Panc1 (cell line): Measurements from ENCODE around the gene NME3.

ENCODE experiments used
- CTCF ChIP-seq: fragments of 450-650 bp; IDR thresholded peaks from 2 replicates; pipeline ENCODE4 v1.5.1; 2017; ENCODE audit warnings: mild to moderate bottlenecking
- POLR2AphosphoS5 ChIP-seq: IDR thresholded peaks from 2 replicates; pipeline ENCODE4 v1.6.1; 2012; ENCODE audit warnings: mild to moderate bottlenecking, low read depth, low read length, moderate library complexity
- REST ChIP-seq, 2 experiments: IDR thresholded peaks; 2 replicates each; pipeline ENCODE4 v1.6.1; 2011 to 2012; ENCODE audit warnings: low read depth in 2 of 2, control low read depth in 1 of 2, low read length in 1 of 2, mild to moderate bottlenecking in 1 of 2, moderate library complexity in 1 of 2; ENCODE audit not compliant: insufficient read depth in 1 of 2
- TCF7L2 ChIP-seq: IDR thresholded peaks from 2 replicates; pipeline ENCODE4 v1.6.1; 2011; ENCODE audit warnings: mild to moderate bottlenecking, low read depth, low read length, inconsistent platforms

- TF ChIP-seq CTCF (no peak), REST (IDR thresholded peaks at IDR 0.05; ENCODE audit: insufficient read depth in 1 of 2, low read depth in 2 of 2, low read length in 1 of 2) (no peak), POLR2AphosphoS5 (peak; percentile 74), TCF7L2 (no peak)
These were observed 785 bp downstream of the NME3 start for GRCh38 chr16:1770328-1771187.
